Peyer's patch (tissue), 4 donors: ENCODE results near the gene IL3. TPM values are rescaled to one million over a fixed set of nuclear protein-coding genes. Genes with fewer than 3 reads are reported as not detected.

Source experiments
- DNase-seq, 3 donors: peaks; one replicate each; pipeline ENCODE4 v3.0.0-alpha.2; 2017 to 2019
- H3K27ac ChIP-seq, 4 donors: fragments of 200-600 bp; sonication (generic); one replicate each; pipeline ENCODE4 v1.5.1; 2016 to 2019
- H3K27me3 ChIP-seq, 2 donors: fragments of 200-600 bp; sonication (generic); one replicate each; pipeline ENCODE4 v1.5.1; 2019
- H3K36me3 ChIP-seq, 3 donors: fragments of 200-600 bp; sonication (generic); one replicate each; pipeline ENCODE4 v1.5.1; 2016 to 2019
- H3K4me1 ChIP-seq, 4 donors: fragments of 200-600 bp; sonication (generic); one replicate each; pipeline ENCODE4 v1.5.1; 2016 to 2019
- H3K4me3 ChIP-seq, 4 donors: fragments of 200-600 bp; sonication (generic); 1 replicate in 3 of 4; 2 replicates in 1 of 4; pipeline ENCODE4 v1.5.1; 2016 to 2019; ENCODE audit warnings: mild to moderate bottlenecking in 1 of 4
- H3K9me3 ChIP-seq, 4 donors: fragments of 200-600 bp; sonication (generic); one replicate each; pipeline ENCODE4 v1.5.1; 2016 to 2019; ENCODE audit warnings: mild to moderate bottlenecking in 1 of 4
- POLR2A ChIP-seq, 2 donors: fragments of 450-650 bp; IDR thresholded peaks; one replicate each; pipeline ENCODE4 v1.5.1; 2017; ENCODE audit warnings: antibody characterized with exemption in 2 of 2, mild to moderate bottlenecking in 2 of 2, moderate library complexity in 2 of 2
- total RNA-seq, 4 donors: library from RNA; depleted of rRNA; stranded (reverse); fragments of >200 nt; gene quantifications; one replicate each; pipeline ENCODE4 v1.1.0, GENCODE V29; 2016
- TF ChIP-seq, protein P1 (sequence below), 6 experiments: fragments of 450-650 bp in 4 of 6; fragments of 200-600 bp in 2 of 6; sonication (generic) in 1 of 6; IDR thresholded peaks; one replicate each; pipeline ENCODE4 v1.5.1; 2017 to 2019; ENCODE audit warnings: antibody characterized with exemption in 6 of 6, mild to moderate bottlenecking in 3 of 6, moderate library complexity in 1 of 6

IL3 gene
- total RNA-seq, 4 donors from 2014 or later, result not detected

DNA sequence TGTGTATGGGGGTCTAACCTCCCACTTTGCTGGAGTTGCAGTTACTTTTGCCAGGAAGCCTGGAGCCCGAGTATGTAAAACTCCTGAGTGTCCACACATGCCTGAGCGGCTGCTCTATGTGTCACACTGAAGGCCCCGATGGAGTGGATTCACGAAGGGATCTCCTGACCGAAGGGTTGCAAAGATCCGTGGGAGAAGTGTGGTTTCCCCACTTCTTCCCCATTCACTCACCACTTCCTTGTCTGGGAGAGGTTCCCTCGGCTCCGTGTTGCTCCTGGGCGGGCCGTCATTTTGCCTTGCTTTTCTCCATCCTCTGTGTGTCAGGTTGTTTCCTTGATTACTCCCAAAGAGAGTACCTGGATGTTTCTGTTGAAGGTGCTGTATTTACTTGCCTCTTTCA is 16.2 kb upstream of the IL3 start:
- DNase-seq, result peak in 1 of 3 donors; percentile 43
- no peaks in the 10 kb centered on the region for H3K9me3 ChIP-seq
- H3K27ac ChIP-seq, result no peak overlapping the region
- no peaks in the 10 kb centered on the region for H3K27me3 ChIP-seq
- H3K4me1 ChIP-seq, result no peaks in the 10 kb centered on the region
- no peak for TF ChIP-seq POLR2A (IDR thresholded peaks at IDR 0.05)
- TF ChIP-seq, protein P1, sequence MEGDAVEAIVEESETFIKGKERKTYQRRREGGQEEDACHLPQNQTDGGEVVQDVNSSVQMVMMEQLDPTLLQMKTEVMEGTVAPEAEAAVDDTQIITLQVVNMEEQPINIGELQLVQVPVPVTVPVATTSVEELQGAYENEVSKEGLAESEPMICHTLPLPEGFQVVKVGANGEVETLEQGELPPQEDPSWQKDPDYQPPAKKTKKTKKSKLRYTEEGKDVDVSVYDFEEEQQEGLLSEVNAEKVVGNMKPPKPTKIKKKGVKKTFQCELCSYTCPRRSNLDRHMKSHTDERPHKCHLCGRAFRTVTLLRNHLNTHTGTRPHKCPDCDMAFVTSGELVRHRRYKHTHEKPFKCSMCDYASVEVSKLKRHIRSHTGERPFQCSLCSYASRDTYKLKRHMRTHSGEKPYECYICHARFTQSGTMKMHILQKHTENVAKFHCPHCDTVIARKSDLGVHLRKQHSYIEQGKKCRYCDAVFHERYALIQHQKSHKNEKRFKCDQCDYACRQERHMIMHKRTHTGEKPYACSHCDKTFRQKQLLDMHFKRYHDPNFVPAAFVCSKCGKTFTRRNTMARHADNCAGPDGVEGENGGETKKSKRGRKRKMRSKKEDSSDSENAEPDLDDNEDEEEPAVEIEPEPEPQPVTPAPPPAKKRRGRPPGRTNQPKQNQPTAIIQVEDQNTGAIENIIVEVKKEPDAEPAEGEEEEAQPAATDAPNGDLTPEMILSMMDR (IDR thresholded peaks at IDR 0.05), result no peak
- no peak overlapping the region for H3K4me3 ChIP-seq
- no peaks in the 10 kb centered on the region for H3K36me3 ChIP-seq

DNA sequence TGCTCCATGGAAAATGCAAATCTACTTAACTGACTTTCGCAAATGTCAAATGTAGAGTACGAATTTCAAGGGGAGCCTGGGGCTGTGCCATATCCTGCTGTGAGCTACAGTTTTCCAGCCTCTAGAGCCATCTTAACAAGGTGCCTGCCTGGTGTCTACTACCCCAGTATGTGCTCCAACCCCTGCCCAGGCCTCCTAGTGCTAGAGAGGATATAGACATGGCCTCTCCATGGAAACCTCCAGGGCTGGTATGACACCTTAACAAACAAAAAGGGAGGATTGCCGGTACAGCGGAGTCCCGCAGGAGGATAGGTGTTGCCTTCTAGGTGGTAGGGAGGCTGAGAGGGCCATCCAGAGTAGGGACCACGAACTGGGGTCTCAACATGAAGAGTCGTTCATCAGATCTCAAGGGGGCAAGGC is 13.6 kb upstream of the IL3 start:
- Histone ChIP-seq H3K36me3 (no peaks in the 10 kb centered on the region), H3K9me3 (no peaks in the 10 kb centered on the region), H3K4me1 (no peaks in the 10 kb centered on the region), H3K27ac (no peak overlapping the region), H3K4me3 (no peak overlapping the region), H3K27me3 (no peaks in the 10 kb centered on the region)
- no peak for DNase-seq
- TF ChIP-seq, protein P1 (IDR thresholded peaks at IDR 0.05), result no peak
- no peak for TF ChIP-seq POLR2A (IDR thresholded peaks at IDR 0.05)

DNA sequence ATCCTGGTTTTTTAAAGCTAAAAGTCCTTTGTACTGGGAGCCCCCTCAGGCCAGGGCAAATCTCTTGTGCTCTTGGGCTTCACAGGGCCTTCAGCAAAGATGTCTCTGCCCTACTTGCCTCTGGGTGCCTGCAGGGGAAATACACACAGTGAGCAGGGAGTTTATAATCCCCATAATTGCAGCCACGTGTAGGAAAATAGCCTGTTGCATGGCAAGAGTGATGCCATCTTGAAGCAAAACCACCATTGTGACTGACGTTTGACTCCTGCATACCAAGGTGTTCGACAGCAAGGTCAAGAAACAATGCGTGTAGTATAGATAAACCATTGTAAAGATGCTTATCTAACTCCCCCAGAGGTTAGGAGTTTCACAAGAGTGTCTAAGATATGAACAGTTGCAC is 11.4 kb upstream of the IL3 start:
- no peak for TF ChIP-seq POLR2A (IDR thresholded peaks at IDR 0.05)
- TF ChIP-seq, protein P1 (IDR thresholded peaks at IDR 0.05), result no peak
- Histone ChIP-seq H3K9me3 (no peaks in the 10 kb centered on the region), H3K4me1 (no peaks in the 10 kb centered on the region), H3K27me3 (no peaks in the 10 kb centered on the region), H3K36me3 (no peaks in the 10 kb centered on the region), H3K4me3 (no peak overlapping the region), H3K27ac (no peak overlapping the region)
- no peak for DNase-seq

DNA sequence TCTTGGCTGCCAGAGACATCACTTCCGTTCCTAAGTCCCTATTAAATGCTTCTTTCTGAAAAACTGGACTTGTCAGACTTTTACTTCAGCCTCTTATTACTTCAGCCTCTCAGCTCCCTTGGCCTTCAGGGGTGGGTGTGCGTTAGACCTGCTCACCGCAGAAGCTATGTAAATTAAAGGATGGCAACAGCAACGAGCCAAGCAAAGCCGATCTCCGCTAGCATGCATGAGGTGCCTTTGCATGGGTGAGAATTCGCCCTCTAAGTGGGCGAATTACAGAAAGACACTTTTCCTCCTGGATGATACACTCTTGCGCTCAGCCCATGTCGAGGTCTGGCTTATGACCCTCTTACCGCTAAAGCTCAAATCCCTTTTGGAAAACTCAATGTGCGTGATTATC is 10.9 kb upstream of the IL3 start:
- no peaks in the 10 kb centered on the region for H3K4me1 ChIP-seq
- H3K27ac ChIP-seq, result no peak overlapping the region
- no peaks in the 10 kb centered on the region for H3K27me3 ChIP-seq
- TF ChIP-seq POLR2A (IDR thresholded peaks at IDR 0.05), result no peak
- TF ChIP-seq, protein P1 (IDR thresholded peaks at IDR 0.05), result no peak
- peak in 1 of 3 donors; percentile 4 for DNase-seq
- H3K9me3 ChIP-seq, result no peaks in the 10 kb centered on the region
- no peaks in the 10 kb centered on the region for H3K36me3 ChIP-seq
- no peak overlapping the region for H3K4me3 ChIP-seq

DNA sequence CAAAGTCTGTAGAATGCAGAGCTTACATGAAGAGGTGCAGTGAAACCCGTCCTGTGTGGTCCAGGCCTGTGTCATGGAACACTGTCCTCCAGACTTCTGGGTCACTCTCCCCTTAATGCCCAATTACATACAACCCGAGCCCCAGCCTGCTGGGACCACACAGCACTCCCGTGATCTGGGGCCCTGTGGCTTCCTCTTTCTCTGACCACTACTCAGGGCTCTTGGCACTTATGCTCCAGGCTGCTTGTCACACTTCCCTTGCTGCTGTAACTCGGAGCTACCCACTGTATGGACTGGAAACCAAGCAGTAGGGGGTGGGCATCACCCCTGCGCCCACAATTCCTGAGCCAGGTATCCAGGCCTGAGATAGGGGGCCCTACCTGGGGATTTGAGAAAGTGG is 10.3 kb upstream of the IL3 start:
- Histone ChIP-seq H3K9me3 (no peaks in the 10 kb centered on the region), H3K27me3 (no peaks in the 10 kb centered on the region), H3K36me3 (no peaks in the 10 kb centered on the region), H3K27ac (no peak overlapping the region), H3K4me1 (no peaks in the 10 kb centered on the region), H3K4me3 (no peak overlapping the region)
- TF ChIP-seq POLR2A (IDR thresholded peaks at IDR 0.05), result no peak
- TF ChIP-seq, protein P1 (IDR thresholded peaks at IDR 0.05), result no peak
- peak; percentile 21 to 53 (median 46) for DNase-seq
